Activated T-helper 2 cell treated with anti-CD3 and anti-CD28 coated beads, Interferon-gamma antibody, Interleukin-2, Interleukin-4, amounts not matched to agents 10 μg/mL and 5 μg/mL and 100 μg/mL, durations not matched to agents 14 hours and 24 hours and 36 hours (primary cell): ENCODE data around the gene UNC80. TPM values are rescaled to one million over a fixed set of nuclear protein-coding genes. Genes with fewer than 3 reads are reported as not detected.

Experiments
- DNase-seq: peaks from one replicate; pipeline ENCODE4 v3.0.0; 2021; ENCODE audit warnings: low spot score
- H3K27ac Mint-ChIP-seq: one replicate; pipeline ENCODE4 v1.8.0; 2021; ENCODE audit warnings: mixed read lengths
- H3K27me3 Mint-ChIP-seq: one replicate; pipeline ENCODE4 v1.8.0; 2021; ENCODE audit warnings: low read depth, mixed read lengths
- H3K36me3 Mint-ChIP-seq: one replicate; pipeline ENCODE4 v1.8.0; 2021; ENCODE audit warnings: low read depth, mixed read lengths
- H3K4me1 Mint-ChIP-seq: one replicate; pipeline ENCODE4 v1.8.0; 2021; ENCODE audit warnings: low read depth, mixed read lengths
- H3K4me3 Mint-ChIP-seq: one replicate; pipeline ENCODE4 v1.8.0; 2021; ENCODE audit warnings: low read depth, mild to moderate bottlenecking, moderate library complexity, mixed read lengths
- H3K9me3 Mint-ChIP-seq: one replicate; pipeline ENCODE4 v1.8.0; 2021; ENCODE audit warnings: mixed read lengths
- intact Hi-C: fragments of 100-400 bp; cut with micrococcal nuclease; formaldehyde crosslinking; loops from one replicate; pipeline ENCODE4 v1.15.1; 2023
- total RNA-seq: library from RNA; stranded (reverse); gene quantifications from 2 replicates; pipeline ENCODE4 v1.2.3, GENCODE V29; 2022

The UNC80 gene, protein sequence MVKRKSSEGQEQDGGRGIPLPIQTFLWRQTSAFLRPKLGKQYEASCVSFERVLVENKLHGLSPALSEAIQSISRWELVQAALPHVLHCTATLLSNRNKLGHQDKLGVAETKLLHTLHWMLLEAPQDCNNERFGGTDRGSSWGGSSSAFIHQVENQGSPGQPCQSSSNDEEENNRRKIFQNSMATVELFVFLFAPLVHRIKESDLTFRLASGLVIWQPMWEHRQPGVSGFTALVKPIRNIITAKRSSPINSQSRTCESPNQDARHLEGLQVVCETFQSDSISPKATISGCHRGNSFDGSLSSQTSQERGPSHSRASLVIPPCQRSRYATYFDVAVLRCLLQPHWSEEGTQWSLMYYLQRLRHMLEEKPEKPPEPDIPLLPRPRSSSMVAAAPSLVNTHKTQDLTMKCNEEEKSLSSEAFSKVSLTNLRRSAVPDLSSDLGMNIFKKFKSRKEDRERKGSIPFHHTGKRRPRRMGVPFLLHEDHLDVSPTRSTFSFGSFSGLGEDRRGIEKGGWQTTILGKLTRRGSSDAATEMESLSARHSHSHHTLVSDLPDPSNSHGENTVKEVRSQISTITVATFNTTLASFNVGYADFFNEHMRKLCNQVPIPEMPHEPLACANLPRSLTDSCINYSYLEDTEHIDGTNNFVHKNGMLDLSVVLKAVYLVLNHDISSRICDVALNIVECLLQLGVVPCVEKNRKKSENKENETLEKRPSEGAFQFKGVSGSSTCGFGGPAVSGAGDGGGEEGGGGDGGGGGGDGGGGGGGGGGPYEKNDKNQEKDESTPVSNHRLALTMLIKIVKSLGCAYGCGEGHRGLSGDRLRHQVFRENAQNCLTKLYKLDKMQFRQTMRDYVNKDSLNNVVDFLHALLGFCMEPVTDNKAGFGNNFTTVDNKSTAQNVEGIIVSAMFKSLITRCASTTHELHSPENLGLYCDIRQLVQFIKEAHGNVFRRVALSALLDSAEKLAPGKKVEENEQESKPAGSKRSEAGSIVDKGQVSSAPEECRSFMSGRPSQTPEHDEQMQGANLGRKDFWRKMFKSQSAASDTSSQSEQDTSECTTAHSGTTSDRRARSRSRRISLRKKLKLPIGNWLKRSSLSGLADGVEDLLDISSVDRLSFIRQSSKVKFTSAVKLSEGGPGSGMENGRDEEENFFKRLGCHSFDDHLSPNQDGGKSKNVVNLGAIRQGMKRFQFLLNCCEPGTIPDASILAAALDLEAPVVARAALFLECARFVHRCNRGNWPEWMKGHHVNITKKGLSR (N-terminal part only)
- total RNA-seq: not detected in 2 replicates

DNA sequence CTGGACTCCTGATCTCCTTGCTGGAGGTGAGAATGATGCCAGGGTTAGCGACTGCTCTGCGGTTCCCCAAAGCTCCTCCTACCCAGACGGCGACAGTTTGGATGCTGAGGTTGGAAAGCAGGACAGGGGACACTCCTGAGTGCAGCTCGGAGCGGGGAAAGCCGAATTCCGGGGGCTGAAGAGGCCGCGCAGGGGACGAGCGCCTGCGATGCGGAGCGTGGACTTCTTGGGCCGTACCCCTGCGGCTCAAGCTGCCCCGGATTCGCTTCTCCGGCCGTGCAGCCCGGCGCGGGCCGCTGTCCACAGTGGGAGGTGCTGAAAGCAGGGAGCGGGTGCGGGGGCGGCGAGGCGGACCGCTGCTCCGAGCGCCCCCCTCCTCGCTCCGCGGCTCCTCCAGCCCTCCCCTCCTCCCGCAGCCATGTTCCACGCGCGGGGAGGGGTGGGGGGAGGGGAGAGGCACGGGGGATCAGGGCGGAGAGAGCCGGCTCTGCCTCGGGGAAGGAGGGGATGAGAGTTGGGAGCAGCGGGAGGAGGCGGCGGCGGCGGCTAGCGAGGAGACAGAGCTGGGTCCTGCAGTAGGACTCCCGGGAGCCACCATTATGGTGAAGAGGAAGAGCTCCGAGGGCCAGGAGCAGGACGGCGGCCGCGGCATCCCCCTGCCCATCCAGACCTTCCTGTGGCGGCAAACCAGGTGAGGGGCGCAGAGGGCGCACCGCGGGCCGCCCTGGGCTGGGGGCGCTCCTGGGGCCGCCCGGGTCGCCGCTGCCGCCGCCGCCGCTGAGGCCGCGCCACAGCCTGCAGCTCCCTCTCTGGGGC, at the start of gene UNC80:
Gene UNC80, plus strand, starts transcription at position 359 of the 816 bp plus-strand sequence. Its CDS starts 241 bp downstream, at position 600.
- Mint-ChIP-seq H3K4me3 (no peak within 1 kb of the TSS), H3K36me3 (no peaks in the 10 kb centered on the region), H3K9me3 (no peaks in the 10 kb centered on the region), H3K4me1 (no peaks in the 10 kb centered on the region), H3K27me3 (peaks cover 17% of the 10 kb centered on the region), H3K27ac (no peak within 1 kb of the TSS)
- intact Hi-C loops: no loop called here
- DNase-seq: peak; percentile 13

DNA sequence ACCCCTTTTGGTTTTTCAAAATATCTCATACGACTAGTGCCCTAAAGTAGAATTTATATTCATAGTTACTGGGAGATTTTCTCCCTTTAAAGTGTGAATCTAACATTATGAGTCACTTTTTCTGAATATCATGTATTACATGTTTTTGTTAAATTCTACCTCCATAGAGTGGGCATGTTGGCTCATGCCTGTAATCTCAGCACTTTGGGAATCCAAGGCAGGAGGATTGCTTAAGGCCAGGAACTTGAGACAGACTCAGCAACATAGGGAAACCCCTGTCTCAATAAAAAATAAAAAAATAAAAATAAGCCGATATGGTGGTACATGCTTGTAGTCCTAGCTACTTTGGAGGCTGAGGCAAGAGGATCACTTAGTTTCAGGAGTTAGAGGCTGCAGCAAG, 45.3 kb upstream of the UNC80 start:
- Mint-ChIP-seq H3K27me3 (no peaks in the 10 kb centered on the region), H3K36me3 (no peaks in the 10 kb centered on the region), H3K4me1 (no peaks in the 10 kb centered on the region), H3K9me3 (no peaks in the 10 kb centered on the region), H3K4me3 (no peak overlapping the region), H3K27ac (no peak overlapping the region)
- no peak for DNase-seq
- intact Hi-C loops: no loop called here

DNA sequence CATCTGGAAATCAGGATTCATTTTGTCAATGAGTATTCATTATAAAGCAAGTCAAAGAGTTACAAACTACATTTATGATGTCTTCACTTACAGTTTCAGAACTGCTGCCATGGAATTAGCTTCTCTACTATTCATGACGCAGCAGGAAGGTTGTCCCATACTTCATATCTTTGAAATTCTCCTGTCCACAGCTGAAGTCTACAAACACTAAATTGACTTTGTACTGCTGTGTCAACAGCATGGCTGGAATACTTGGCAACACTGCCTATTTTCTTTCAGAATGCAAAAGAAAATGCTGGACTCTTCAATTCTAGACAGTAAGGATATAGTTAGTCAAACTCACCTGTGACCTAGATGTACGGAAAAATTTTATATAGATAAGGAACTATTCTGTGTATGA, 44.6 kb upstream of the UNC80 start:
- H3K27me3 Mint-ChIP-seq: no peaks in the 10 kb centered on the region
- no peaks in the 10 kb centered on the region for H3K4me1 Mint-ChIP-seq
- H3K9me3 Mint-ChIP-seq: no peaks in the 10 kb centered on the region
- DNase-seq: no peak
- intact Hi-C loops: no loop called here
- no peak overlapping the region for H3K27ac Mint-ChIP-seq
- no peak overlapping the region for H3K4me3 Mint-ChIP-seq
- no peaks in the 10 kb centered on the region for H3K36me3 Mint-ChIP-seq

DNA sequence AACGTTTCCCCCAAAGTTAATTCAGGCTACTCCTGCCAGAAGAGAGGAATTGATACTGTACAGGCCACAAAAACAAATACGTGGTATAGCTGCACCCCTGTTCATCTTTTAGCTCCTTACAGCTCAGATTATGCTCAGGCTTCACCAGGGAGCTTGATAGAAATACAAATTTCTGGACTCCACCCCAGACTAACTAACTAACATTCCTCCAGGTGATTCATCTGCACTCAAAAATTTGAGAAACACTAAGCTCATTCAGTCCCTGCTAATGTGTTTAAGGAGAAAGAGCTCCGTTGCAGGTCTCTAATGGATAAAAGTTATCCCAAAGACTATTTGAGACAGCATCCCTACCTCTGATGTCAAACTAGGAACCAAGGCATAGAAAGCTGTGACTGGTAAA, 36.8 kb upstream of the UNC80 start:
- DNase-seq: no peak
- Mint-ChIP-seq H3K27ac (no peak overlapping the region), H3K9me3 (no peaks in the 10 kb centered on the region), H3K4me1 (no peaks in the 10 kb centered on the region), H3K4me3 (no peak overlapping the region), H3K27me3 (no peaks in the 10 kb centered on the region), H3K36me3 (no peaks in the 10 kb centered on the region)
- intact Hi-C loops: no loop called here

DNA sequence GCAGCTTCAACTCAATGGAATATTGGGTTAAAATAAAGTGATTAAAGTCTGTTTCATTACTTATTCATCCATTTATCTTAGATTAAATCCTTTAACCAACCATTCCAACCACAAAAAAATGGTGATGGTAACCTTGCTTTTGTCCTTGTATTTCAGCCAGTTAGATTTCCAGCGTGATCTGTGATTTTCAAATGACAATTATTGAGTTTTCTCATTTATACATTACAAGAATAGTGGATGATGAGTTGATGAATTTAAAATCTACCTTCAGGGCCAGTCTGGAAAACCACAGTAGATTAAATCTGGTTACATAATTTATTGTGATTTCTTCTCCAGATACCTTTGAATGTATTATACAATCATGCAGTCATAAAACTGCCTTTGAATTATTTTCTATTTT, 29.7 kb upstream of the UNC80 start:
- Mint-ChIP-seq H3K4me1 (no peaks in the 10 kb centered on the region), H3K27me3 (no peaks in the 10 kb centered on the region), H3K27ac (no peak overlapping the region), H3K4me3 (no peak overlapping the region), H3K9me3 (no peaks in the 10 kb centered on the region), H3K36me3 (no peaks in the 10 kb centered on the region)
- intact Hi-C loops: no loop called here
- DNase-seq: no peak

DNA sequence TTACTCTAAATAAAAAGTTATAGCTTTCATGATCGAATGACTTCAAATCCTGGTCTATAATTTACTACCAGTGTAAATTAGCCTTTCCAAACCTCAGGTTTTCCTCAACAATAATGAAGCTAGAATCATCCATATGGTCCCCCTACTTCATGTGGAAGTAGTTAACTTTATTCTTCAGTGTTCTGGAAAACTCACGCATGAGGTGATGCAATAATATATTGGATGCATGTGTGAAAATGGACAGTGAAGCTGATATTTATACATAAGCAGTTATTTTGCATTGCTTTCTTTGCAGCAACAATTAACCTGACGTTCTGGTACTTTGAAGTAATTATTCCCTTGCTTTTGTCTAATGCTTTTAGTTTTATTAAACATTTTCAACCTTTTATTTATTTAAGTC, 18.6 kb upstream of the UNC80 start:
- no peak overlapping the region for H3K27ac Mint-ChIP-seq
- H3K4me3 Mint-ChIP-seq: no peak overlapping the region
- no peaks in the 10 kb centered on the region for H3K27me3 Mint-ChIP-seq
- intact Hi-C loops: no loop called here
- no peaks in the 10 kb centered on the region for H3K9me3 Mint-ChIP-seq
- no peak for DNase-seq
- no peaks in the 10 kb centered on the region for H3K4me1 Mint-ChIP-seq
- H3K36me3 Mint-ChIP-seq: no peaks in the 10 kb centered on the region

DNA sequence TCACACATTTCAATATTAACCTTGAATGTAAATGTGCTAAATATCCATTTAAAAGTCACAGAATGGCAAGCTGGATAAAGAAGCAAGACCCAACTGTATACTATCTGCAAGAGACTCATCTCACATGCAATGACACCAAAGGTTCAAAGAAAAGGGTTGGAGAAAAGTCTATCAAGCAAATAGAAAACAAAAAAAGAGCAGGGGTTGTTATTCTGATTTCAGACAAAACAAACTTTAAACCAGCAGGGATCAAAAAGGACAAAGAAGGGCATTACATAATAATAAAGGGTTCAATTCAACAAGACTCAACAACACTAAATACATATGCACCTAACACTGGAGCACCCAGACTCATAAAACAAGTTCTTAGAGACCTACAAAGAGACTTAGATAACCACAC, 14.5 kb upstream of the UNC80 start:
- intact Hi-C loops: no loop called here
- Mint-ChIP-seq H3K27me3 (no peaks in the 10 kb centered on the region), H3K4me3 (no peak overlapping the region), H3K36me3 (no peaks in the 10 kb centered on the region), H3K27ac (no peak overlapping the region), H3K9me3 (no peaks in the 10 kb centered on the region), H3K4me1 (no peaks in the 10 kb centered on the region)
- DNase-seq: no peak

DNA sequence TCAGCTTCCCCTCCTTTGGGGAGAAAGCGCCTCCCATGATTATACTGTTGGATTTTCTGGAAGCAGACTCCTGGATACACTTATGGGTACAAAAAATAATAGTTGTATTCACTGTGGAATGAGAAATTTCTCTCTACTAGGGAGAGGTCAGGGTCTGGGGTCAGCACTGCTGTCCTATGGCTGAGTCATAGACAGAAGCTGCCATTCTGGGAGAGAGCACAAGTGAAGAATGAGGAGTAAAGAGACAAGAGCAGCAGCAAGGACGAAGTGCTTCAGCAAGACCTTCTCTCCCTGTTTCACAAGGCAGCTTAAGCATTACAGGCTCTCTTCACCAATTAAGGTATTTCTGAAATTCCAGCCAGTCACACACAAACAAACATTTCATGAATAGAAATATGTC, 10.1 kb upstream of the UNC80 start:
- no peaks in the 10 kb centered on the region for H3K4me1 Mint-ChIP-seq
- no peaks in the 10 kb centered on the region for H3K9me3 Mint-ChIP-seq
- DNase-seq: no peak
- intact Hi-C loops: no loop called here
- no peaks in the 10 kb centered on the region for H3K36me3 Mint-ChIP-seq
- no peak overlapping the region for H3K4me3 Mint-ChIP-seq
- H3K27ac Mint-ChIP-seq: no peak overlapping the region
- H3K27me3 Mint-ChIP-seq: no peaks in the 10 kb centered on the region

DNA sequence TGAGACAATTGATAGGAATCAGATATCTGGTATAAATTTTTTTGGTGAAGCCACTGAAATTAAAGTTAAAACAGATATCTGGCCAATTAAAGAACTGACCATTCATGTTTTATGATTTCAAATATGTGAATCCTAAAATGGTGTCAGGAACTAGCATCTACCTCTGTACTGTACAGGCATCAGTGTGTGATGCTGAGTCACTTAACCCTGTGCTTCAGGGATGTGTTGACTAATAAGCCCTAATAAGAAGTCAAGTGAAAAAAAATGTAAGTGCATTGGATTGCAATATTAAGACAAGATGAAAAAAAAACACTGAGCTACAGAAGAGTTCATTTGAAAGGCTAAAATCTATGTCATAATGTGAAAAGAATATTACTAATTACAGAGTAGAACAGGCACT, 9.1 kb upstream of the UNC80 start:
- Mint-ChIP-seq H3K27me3 (no peaks in the 10 kb centered on the region), H3K4me3 (no peak overlapping the region), H3K27ac (no peak overlapping the region), H3K4me1 (no peaks in the 10 kb centered on the region), H3K36me3 (no peaks in the 10 kb centered on the region), H3K9me3 (no peaks in the 10 kb centered on the region)
- DNase-seq: no peak
- intact Hi-C loops: no loop called here

DNA sequence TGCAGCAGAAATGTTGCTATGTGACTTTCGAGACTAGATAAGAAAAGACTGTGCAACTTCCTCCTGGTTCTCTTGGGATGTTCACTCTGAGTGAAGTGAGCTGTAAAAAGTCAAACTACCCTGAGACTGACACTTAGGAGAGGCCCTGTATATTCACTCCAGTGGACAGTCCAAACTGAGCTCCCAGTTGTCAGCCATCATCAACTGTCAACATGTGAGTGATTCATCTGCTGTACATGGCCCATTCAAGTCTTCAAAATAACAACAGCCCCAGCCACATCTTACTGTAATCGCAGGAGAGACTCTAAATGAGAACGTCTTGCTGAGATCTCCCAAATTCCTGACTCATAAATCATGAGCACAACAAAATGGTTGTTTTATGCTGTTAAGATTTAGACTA, 8.5 kb upstream of the UNC80 start:
- H3K36me3 Mint-ChIP-seq: no peaks in the 10 kb centered on the region
- H3K4me3 Mint-ChIP-seq: no peak overlapping the region
- DNase-seq: no peak
- H3K27ac Mint-ChIP-seq: no peak overlapping the region
- H3K4me1 Mint-ChIP-seq: no peaks in the 10 kb centered on the region
- intact Hi-C loops: no loop called here
- no peaks in the 10 kb centered on the region for H3K27me3 Mint-ChIP-seq
- H3K9me3 Mint-ChIP-seq: no peaks in the 10 kb centered on the region

DNA sequence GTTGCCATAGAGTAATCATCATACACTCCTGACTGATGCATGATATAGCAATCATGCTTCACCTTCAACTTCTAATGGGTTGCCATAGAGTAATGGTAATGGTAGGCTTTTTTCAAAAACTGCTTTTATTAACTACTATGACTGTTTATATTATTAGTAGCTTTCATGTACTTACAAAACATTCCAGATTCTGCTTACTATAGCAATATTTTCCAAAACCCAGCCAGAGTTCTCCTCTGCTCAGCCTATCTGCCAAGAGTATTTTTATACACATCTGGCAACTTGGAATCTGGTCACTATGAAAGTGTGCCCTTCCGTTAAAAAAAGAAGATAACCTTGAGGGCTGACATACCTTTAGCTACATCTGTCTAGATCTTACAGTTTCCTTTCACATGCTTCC, 5.0 kb upstream of the UNC80 start:
- H3K27ac Mint-ChIP-seq: no peak overlapping the region
- no peak for DNase-seq
- no peaks in the 10 kb centered on the region for H3K4me1 Mint-ChIP-seq
- H3K27me3 Mint-ChIP-seq: peaks cover 8% of the 10 kb centered on the region
- intact Hi-C loops: no loop called here
- no peaks in the 10 kb centered on the region for H3K36me3 Mint-ChIP-seq
- no peak overlapping the region for H3K4me3 Mint-ChIP-seq
- no peaks in the 10 kb centered on the region for H3K9me3 Mint-ChIP-seq

DNA sequence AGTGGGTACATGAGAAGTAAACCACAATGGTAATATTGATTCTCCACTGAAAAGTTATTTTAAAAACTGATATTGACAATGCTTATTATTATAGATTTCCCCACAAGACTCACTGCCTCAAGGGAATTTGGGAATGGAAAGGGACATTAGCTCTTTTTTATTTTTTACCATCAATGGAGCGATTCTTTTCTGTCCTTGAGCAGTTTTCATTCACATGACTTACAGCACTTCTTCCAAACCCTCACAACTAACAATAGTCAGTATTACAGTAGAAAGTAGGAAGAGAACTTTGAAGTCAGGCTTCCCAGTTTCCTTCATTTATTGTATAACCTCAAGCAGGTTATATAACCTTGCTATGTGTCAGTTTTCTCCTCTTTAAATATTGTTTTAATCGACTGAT, 4.3 kb upstream of the UNC80 start:
- Mint-ChIP-seq H3K27ac (no peak overlapping the region), H3K4me1 (no peaks in the 10 kb centered on the region), H3K36me3 (no peaks in the 10 kb centered on the region), H3K9me3 (no peaks in the 10 kb centered on the region), H3K4me3 (no peak overlapping the region), H3K27me3 (peaks cover 9% of the 10 kb centered on the region)
- intact Hi-C loops: no loop called here
- no peak for DNase-seq
